HG03097 (cell line): ENCODE data around the gene TBR1.

Experiments used
- ATAC-seq: cut with Tn5 transposase; IDR thresholded peaks from one replicate; pipeline ENCODE4 v1.9.1; 2021; ENCODE audit not compliant: unreplicated experiment, low FRiP score

The TBR1 gene

DNA sequence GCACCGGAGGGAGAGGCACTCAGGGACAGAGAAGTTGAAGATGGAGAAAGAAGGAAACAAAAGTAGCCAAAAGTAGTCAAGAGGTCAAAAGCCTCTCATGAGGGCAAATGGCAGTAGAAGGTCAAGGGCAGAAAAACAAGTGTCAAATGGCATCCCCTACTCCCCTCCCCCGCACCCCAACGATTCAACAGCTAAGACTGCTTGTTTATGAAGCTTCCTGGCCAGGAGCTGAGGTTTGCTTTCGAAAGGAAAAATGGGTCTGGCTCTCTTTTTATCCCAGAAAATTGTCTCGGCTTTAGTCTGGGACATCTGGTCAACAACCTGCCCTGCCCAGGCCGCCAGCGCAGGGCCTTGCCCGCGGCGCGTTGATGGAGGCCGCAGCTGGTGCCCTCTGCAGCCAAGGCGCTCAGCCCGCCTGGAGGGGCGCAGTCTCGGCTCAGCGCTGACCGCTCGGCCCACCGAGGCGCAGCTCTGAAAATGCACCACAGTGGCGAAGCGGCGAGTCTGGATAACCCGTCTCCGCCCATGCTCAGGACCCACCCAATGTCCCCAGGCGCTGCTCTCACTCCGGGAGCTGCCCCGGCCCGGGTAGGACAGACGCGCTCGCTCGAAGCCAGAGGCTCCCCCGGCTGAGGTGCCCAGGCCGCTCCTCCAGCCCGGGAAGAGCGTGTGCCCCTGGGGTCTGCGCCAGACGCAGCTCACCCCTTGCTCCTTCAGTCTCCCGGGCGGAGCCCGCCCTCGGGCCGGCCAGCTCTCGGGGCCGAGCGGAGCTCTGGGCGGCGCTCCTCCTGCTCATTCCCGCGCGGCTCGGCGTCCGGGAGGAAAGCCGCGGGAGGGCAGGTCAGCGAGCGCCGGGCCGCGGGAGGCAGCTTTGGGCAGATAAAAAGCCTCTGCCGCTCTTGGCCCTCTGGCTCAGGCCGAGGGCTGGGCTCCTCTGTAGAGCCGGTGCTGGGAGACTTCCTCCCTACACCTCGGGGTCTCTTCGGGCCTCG lies 1.8 kb upstream of the TBR1 start:
- no peak for ATAC-seq

- no peak for ATAC-seq
Measured at GRCh38 chr2:161415034-161415986, 787 bp upstream of the TBR1 start.

DNA sequence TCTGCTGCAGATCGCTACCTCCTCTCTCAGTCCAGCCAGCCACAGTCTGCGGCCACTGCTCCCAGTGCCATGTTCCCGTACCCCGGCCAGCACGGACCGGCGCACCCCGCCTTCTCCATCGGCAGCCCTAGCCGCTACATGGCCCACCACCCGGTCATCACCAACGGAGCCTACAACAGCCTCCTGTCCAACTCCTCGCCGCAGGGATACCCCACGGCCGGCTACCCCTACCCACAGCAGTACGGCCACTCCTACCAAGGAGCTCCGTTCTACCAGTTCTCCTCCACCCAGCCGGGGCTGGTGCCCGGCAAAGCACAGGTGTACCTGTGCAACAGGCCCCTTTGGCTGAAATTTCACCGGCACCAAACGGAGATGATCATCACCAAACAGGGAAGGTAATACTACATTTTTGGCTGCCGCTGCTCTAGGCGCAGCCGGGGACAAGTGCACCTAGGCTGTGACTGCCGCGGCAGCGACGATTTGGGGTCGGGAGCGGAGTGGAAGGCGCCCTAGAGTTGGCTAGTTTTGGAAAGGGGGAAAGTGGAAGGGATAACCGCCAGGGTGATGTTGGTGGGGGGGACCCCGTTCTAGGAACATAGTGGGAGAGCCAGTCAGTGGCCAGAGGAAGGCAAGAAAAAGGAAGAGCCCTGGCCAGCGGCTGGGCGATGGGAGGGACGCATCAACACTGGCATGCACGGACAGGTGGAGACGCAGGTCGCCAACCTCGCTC lies 776 bp downstream of the TBR1 start:
- ATAC-seq, result no peak

DNA sequence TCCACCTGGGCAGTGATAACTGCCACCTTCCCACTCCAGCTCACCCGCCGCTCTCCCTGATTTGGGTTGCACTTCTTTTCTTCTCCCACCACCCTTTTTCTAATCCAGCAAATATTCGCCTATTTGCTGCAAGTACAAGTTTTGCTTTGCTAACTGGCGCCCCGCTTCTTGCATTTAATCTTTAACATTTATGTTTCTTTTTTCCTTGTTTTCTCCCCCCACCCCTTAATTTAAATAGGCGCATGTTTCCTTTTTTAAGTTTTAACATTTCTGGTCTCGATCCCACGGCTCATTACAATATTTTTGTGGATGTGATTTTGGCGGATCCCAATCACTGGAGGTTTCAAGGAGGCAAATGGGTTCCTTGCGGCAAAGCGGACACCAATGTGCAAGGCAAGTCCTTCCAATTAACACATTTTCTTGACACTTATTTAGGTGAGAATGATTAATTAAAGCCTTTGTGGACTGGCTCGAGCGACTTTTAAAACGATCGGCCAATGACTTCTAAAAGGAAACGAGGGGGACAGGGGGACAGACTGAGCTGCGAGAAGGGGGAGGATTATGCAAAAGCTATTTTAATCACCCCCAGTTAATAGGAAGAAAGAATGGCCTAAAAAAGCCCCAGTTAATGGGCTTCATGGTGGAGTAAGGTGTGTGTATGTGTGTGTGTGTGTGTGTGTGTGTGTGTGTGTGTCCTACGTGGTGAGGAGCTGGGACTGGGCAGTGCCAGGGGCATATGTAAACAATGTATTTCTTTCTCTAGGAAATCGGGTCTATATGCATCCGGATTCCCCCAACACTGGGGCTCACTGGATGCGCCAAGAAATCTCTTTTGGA lies 1.6 kb downstream of the TBR1 start:
- no peak for ATAC-seq

GRCh38 chr2:161418275-161418714 lies 2.2 kb downstream of the TBR1 start:
- no peak for ATAC-seq

DNA sequence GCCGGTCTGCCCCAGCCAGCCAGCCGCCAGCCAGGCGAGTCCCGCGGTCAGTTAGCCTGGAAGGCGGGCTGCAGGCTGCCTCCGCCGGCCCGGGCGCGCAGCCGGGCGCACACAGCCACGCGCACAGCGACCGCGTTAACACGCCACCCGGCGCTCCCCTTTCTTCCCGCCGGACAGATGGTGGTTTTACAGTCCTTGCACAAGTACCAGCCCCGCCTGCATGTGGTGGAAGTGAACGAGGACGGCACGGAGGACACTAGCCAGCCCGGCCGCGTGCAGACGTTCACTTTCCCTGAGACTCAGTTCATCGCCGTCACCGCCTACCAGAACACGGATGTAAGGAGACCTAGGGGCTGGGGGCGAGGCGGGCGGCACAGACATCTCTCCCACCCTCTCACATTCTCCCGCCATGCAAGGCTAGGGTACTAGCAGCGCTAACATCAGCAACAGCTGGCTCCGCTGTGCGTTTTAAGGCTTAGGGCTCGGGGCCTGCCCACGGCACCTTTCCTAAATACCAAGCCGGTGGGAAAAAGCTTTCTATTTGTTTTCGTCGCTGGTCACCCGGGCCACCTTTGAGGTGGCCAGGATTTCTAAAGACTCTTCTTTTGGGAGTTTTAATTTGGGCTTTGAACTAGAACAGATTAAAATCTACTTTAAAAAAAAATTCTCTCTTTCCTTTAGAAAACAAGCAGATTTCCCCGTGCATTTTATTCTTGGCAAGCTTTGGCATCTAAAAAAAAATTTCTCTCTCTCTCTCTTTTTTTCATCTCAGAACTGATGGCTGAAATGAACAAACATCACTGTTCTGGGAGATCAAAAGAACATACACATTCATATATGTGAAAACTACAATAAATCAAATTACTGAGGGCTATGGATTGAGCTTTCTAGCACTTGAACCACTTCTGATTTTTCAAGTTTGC lies 2.9 kb downstream of the TBR1 start:
- ATAC-seq, result no peak

- ATAC-seq, result no peak
Measured at GRCh38 chr2:161419638-161420190, 3.6 kb downstream of the TBR1 start.

DNA sequence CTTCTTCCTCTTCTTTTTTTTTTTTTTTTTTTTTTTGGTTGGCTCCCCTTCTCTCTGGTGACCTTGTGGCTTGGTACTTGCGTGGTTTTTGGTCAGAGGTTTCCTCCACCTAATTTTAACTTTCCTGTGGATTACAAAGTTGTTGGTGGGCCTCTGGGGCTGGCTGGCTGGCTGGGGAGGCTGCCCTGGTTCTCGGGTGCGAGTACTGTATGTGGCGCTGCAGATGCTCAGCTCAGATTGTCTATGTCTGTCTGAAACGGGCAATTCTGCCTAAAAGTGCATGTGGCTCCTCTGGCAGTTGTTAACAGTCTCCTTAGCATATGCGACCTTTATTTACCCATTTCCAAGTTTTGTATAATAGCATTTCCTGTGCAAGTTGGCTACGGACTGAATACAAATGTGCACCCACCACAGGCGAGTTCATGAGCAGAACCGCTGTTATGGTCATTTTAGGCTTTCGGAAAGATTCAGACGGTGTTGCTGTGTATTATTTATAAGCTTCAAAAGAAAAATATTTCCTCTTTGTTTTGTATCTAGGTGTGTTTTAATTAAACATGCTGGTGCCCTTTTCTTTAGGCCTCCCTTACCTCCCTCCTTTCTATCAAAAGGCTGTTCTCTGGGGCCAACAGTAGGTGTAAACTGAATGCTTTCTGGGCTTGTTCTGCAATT lies 4.4 kb downstream of the TBR1 start:
- ATAC-seq, result no peak

DNA sequence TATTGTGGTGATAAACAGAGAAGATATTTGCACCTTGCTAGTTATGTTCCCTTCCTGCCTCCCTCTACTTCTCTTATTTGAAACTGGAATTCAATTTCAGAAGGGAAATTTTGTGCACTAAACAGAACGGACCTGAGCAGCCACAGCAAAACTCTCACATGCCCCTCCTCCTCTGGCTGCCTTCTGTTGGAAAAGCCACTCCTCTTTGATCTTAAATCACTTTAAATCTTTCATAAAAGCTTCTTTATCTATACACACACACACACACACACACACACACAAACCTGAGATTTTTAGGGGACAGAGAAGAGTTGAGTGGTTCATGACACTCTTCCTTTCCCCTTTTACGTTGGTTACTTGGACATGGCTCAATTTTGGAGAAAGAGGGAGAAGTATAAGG lies 5.6 kb downstream of the TBR1 start:
- ATAC-seq, result no peak

DNA sequence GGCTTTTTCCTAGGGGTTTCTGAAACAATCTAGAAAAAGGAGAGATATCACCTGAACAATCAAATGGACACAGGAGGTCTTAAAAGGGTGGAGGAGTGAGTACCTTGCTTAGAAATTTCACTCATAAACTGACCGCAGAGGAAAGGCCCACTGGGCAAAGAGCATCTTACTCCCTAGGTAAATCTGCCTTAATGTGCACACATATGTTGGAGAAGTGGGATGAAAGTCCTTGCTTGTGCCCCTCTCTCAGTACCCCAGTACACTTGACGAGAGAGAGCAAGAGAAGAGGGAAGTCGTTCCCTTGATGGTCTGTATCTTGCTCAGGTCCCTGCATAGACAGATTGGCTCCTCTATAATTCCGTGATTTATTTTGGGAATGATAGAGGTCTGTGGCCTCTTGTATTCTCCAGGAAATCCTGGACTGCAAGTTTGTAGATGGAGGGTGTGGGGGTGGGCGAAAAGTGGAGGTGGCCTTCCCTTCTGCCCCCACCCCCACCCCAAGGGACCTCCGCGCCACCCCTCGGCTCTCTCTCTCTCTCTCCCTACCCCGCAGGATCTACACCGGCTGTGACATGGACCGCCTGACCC lies 6.8 kb downstream of the TBR1 start:
- no peak for ATAC-seq

DNA sequence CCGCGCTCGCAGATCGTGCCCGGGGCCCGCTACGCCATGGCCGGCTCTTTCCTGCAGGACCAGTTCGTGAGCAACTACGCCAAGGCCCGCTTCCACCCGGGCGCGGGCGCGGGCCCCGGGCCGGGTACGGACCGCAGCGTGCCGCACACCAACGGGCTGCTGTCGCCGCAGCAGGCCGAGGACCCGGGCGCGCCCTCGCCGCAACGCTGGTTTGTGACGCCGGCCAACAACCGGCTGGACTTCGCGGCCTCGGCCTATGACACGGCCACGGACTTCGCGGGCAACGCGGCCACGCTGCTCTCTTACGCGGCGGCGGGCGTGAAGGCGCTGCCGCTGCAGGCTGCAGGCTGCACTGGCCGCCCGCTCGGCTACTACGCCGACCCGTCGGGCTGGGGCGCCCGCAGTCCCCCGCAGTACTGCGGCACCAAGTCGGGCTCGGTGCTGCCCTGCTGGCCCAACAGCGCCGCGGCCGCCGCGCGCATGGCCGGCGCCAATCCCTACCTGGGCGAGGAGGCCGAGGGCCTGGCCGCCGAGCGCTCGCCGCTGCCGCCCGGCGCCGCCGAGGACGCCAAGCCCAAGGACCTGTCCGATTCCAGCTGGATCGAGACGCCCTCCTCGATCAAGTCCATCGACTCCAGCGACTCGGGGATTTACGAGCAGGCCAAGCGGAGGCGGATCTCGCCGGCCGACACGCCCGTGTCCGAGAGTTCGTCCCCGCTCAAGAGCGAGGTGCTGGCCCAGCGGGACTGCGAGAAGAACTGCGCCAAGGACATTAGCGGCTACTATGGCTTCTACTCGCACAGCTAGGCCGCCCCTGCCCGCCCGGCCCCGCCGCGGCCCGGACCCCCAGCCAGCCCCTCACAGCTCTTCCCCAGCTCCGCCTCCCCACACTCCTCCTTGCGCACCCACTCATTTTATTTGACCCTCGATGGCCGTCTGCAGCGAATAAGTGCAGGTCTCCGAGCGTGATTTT lies 7.6 kb downstream of the TBR1 start:
- no peak for ATAC-seq

DNA sequence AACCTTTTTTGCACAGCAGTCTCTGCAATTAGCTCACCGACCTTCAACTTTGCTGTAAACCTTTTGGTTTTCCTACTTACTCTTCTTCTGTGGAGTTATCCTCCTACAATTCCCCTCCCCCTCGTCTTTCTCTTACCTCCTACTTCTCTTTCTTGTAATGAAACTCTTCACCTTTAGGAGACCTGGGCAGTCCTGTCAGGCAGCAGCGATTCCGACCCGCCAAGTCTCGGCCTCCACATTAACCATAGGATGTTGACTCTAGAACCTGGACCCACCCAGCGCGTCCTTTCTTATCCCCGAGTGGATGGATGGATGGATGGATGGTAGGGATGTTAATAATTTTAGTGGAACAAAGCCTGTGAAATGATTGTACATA lies 8.3 kb downstream of the TBR1 start:
- no peak for ATAC-seq

DNA sequence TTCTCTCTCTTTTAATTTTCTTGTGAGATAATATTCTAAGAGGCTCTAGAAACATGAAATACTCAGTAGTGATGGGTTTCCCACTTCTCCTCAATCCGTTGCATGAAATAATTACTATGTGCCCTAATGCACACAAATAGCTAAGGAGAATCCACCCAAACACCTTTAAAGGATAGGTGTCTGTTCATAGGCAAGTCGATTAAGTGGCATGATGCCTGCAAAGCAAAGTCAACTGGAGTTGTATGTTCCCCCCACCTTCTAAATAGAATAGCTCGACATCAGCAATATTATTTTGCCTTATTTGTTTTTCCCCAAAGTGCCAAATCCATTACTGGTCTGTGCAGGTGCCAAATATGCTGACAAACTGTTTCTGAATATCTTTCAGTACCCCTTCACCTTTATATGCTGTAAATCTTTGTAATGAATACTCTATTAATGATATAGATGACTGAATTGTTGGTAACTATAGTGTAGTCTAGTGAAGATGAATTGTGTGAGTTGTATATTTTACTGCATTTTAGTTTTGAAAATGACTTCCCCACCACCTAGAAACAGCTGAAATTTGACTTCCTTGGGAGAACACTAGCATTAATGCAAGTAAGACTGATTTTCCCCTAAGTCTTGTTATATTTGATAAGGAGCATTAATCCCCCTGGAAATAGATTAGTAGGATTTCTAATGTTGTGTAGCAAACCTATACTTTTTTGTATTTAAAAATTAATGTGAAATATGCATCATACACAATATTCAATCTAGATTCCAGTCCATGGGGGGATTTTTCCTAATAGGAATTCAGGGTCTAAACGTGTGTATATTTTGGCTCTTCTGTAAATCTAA lies 9.0 kb downstream of the TBR1 start:
- no peak for ATAC-seq

DNA sequence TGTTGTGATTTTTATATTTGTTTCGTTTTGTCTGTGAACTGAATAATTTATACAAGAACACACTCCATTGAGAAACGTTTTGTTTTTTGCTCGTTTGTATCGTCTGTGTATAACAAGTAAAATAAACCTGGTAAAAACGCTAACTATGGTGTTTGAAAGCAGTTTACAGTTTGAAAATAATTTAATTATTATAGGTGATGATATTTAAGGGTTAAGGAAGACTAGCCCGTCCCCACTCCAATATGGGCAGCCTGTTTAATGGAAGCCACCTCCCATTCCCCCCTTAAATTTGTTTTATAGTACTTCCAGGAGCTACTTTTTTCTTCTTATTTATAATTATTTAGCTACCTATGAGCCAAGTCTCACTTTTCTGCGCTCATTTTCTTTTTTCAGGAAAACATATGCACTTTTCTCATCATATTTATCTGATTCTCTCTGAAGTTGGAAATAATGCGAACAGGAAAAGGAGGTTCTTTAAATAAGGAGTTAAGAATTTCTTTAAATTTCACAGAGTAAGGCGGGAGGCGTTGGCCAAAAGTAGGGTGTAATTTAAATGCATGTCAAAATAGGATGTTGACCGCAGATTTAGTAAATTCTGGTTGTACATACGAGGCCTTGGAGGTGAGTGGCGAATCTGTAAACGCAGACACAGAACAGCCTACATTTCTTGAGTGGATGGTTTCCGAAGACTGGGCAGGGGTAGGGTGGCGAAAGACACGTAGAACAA lies 9.8 kb downstream of the TBR1 start:
- no peak for ATAC-seq

- ATAC-seq, result no peak
Measured at GRCh38 chr2:161426455-161426921, 10.4 kb downstream of the TBR1 start.
